Activated T-cell treated with anti-CD3 and anti-CD28 coated beads for 48 hours (primary cell): ENCODE data around the gene TLR8.

ENCODE experiments used
- DNase-seq: peaks from one replicate; pipeline ENCODE4 v3.0.0-alpha.2; 2020; ENCODE audit warnings: low read depth

Gene TLR8

GRCh38 chrX:12906046-12906761, at the start of gene TLR8:
Gene TLR8 (plus strand): TSS chrX:12906620. CDS start chrX:12906707, 87 bp downstream.
- no peak for DNase-seq

- DNase-seq, result no peak
Observed at GRCh38 chrX:12865359-12865758, 41.1 kb upstream of the TLR8 start.

GRCh38 chrX:12866451-12867377, 39.7 kb upstream of the TLR8 start, which contains the start of gene TLR7:
Gene TLR7 (plus strand): TSS chrX:12867072. CDS start chrX:12867579, 507 bp downstream.
- DNase-seq, result no peak

GRCh38 chrX:12867685-12868084, 38.7 kb upstream of the TLR8 start:
- no peak for DNase-seq

GRCh38 chrX:12868747-12869146, 37.7 kb upstream of the TLR8 start:
- no peak for DNase-seq

- DNase-seq, result no peak
Observed at GRCh38 chrX:12871257-12871656, 35.2 kb upstream of the TLR8 start.

- DNase-seq, result no peak
Observed at GRCh38 chrX:12872741-12873140, 33.7 kb upstream of the TLR8 start.

GRCh38 chrX:12874581-12874980, 31.8 kb upstream of the TLR8 start:
- no peak for DNase-seq

GRCh38 chrX:12877386-12877785, 29.0 kb upstream of the TLR8 start:
- DNase-seq, result no peak

- no peak for DNase-seq
Observed at GRCh38 chrX:12878536-12878935, 27.9 kb upstream of the TLR8 start.

- DNase-seq, result no peak
Observed at GRCh38 chrX:12881914-12882313, 24.5 kb upstream of the TLR8 start.

- no peak for DNase-seq
Observed at GRCh38 chrX:12885508-12885907, 20.9 kb upstream of the TLR8 start.

GRCh38 chrX:12886545-12886944, 19.9 kb upstream of the TLR8 start:
- DNase-seq, result no peak

GRCh38 chrX:12887141-12887540, 19.3 kb upstream of the TLR8 start:
- DNase-seq, result no peak

- no peak for DNase-seq
Observed at GRCh38 chrX:12887767-12888166, 18.7 kb upstream of the TLR8 start.

GRCh38 chrX:12890467-12890866, 16.0 kb upstream of the TLR8 start:
- DNase-seq, result no peak

- no peak for DNase-seq
Observed at GRCh38 chrX:12891171-12891570, 15.2 kb upstream of the TLR8 start.

- DNase-seq, result no peak
Observed at GRCh38 chrX:12891915-12892506, 14.4 kb upstream of the TLR8 start.

- DNase-seq, result no peak
Observed at GRCh38 chrX:12892716-12893115, 13.7 kb upstream of the TLR8 start.

GRCh38 chrX:12894074-12895030, 12.1 kb upstream of the TLR8 start:
- DNase-seq, result peak; percentile 14

GRCh38 chrX:12895866-12896265, 10.6 kb upstream of the TLR8 start:
- no peak for DNase-seq

- no peak for DNase-seq
Observed at GRCh38 chrX:12896935-12897334, 9.5 kb upstream of the TLR8 start.
